ENCODE results near the gene SLC39A2. TPM values are rescaled to one million over a fixed set of nuclear protein-coding genes. Genes with fewer than 3 reads are reported as not detected.
"Not testable (repeated sequence)": the region's sequence is repeated elsewhere in the genome, so short reads cannot be mapped to it uniquely, and the experiment has no call there.

Gene SLC39A2
- total and polyA plus RNA-seq, 2 donors (not counting 3 experiments of a cell fraction or from before 2014, with no cell fraction given): 0.06 TPM; not detected in 1

DNA sequence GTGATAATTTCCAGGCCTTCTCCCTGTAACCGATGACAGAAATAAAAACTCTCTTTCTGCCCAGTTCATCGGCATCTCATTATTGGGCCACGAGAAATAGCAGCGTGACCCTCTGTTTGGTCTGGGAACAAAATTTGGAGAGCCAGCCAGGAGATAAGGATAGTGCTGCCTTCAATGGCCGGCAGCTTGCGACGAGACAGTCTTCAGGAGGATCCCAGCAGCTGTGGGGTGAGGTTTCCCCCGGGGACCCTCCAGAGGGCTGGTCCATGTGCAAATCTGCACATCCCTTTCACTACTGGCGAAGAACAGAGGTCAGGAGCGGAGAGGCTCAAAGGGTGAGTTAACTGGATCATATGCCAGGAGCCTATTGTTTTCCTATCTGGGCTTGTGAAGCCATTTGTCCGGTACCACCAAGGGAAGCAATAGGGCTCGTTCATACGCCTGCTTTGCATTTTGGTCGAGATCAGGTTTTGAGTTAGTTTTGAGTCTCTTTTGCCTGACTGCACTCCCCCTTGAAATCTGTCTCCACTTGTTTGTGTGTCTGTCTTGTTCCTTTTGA is 4.8 kb downstream of the SLC39A2 start:
- Histone ChIP-seq H3K9ac (replicated peaks; ENCODE audit: extremely low read depth, insufficient read depth, low read length) (no peak overlapping the region), H3K4me1 (ENCODE audit: control insufficient read depth, extremely low read depth, insufficient read depth, low read length) (no peaks in the 10 kb centered on the region), H3K27me3 (ENCODE audit: control insufficient read depth in 2 of 2, insufficient read depth in 2 of 2, low read length in 2 of 2) (no peaks in the 10 kb centered on the region), H3K27ac (ENCODE audit: insufficient read depth, low read depth, low read length) (no peak overlapping the region), H3K4me2 (ENCODE audit: insufficient read depth, low read length) (no peak overlapping the region), H3K9me3 (replicated peaks; ENCODE audit: control insufficient read depth, insufficient read depth, low read length) (no peaks in the 10 kb centered on the region), H3K9me1 (replicated peaks; ENCODE audit: control insufficient read depth, extremely low read depth, insufficient read depth, low read length) (no peaks in the 10 kb centered on the region), H3K4me3 (replicated peaks in 1 of 3; ENCODE audit: insufficient read depth in 1 of 3, low read depth in 1 of 3, low read length in 3 of 3) (no peak overlapping the region), H3K79me2 (ENCODE audit: control insufficient read depth, insufficient read depth, low read length) (no peaks in the 10 kb centered on the region), H2AFZ (ENCODE audit: low read depth, low read length) (no peak overlapping the region), H4K20me1 (replicated peaks; ENCODE audit: control insufficient read depth, extremely low read depth, insufficient read depth, low read length) (no peaks in the 10 kb centered on the region), H3K36me3 (ENCODE audit: control insufficient read depth in 2 of 2, extremely low read depth in 1 of 2, insufficient read depth in 2 of 2, low read length in 2 of 2) (no peaks in the 10 kb centered on the region)
- no TSS peak for BruUV-seq (replicated peaks)
- FAIRE-seq (no peak), DNase-seq (ENCODE audit: low read depth, low spot score) (no peak)
- dilution Hi-C loops (cut with MboI; ENCODE audit: extremely low pct_ligation_motif_present, low sequenced_read_pairs): no loop called here
- ChIA-PET CTCF (interaction anchor here (0.7 to 2.9 kb wide), 5 partner anchors 10 to 43 kb away, joined by 3 to 42 read pairs (median 5); no protein-coding TSS in a partner anchor), POLR2A (no interaction called here)
- no peak for TF ChIP-seq JUN (IDR thresholded peaks at IDR 0.05; ENCODE audit: borderline replicate concordance, insufficient read depth, insufficient read length, low read depth)
- TF ChIP-seq GATA2 (IDR thresholded peaks at IDR 0.05; ENCODE audit: insufficient read depth, insufficient read length, low read depth, low read length): no peak
- TF ChIP-seq POLR2A (IDR thresholded peaks at IDR 0.05; ENCODE audit: low read depth, low read length): no peak
- TF ChIP-seq MAX (IDR thresholded peaks at IDR 0.05; ENCODE audit: insufficient read depth, insufficient read length): no peak
- TF ChIP-seq FOS (IDR thresholded peaks at IDR 0.05; ENCODE audit: borderline replicate concordance, insufficient read depth, low read length): no peak
- no peak for TF ChIP-seq POLR2AphosphoS5 (IDR thresholded peaks at IDR 0.05; ENCODE audit: insufficient read depth, low read depth, low read length)
- TF ChIP-seq CTCF (IDR thresholded peaks at IDR 0.05; ENCODE audit: extremely low read depth in 1 of 2, insufficient read depth in 1 of 2, low read depth in 1 of 2, low read length in 2 of 2): no peak
- TF ChIP-seq MYC (IDR thresholded peaks at IDR 0.05; ENCODE audit: low read depth, low read length): no peak
- no peak for TF ChIP-seq EZH2 (IDR thresholded peaks at IDR 0.05; ENCODE audit: borderline replicate concordance, low read depth, low read length, severe bottlenecking)
- intact Hi-C loops (cut with micrococcal nuclease): no loop called here

- H2AFZ ChIP-seq (ENCODE audit: low read depth, low read length); H4K20me1 ChIP-seq (replicated peaks; ENCODE audit: control insufficient read depth, extremely low read depth, insufficient read depth, low read length); H3K4me2 ChIP-seq (ENCODE audit: insufficient read depth, low read length); H3K9ac ChIP-seq (replicated peaks; ENCODE audit: extremely low read depth, insufficient read depth, low read length); H3K9me3 ChIP-seq (replicated peaks; ENCODE audit: control insufficient read depth, insufficient read depth, low read length); dilution Hi-C loops (cut with MboI; ENCODE audit: extremely low pct_ligation_motif_present, low sequenced_read_pairs); H3K4me1 ChIP-seq (ENCODE audit: control insufficient read depth, extremely low read depth, insufficient read depth, low read length); DNase-seq (ENCODE audit: low read depth, low spot score); H3K9me1 ChIP-seq (replicated peaks; ENCODE audit: control insufficient read depth, extremely low read depth, insufficient read depth, low read length); H3K36me3 ChIP-seq (ENCODE audit: control insufficient read depth in 2 of 2, extremely low read depth in 1 of 2, insufficient read depth in 2 of 2, low read length in 2 of 2); POLR2A ChIA-PET; BruUV-seq (replicated peaks); intact Hi-C loops (cut with micrococcal nuclease); H3K79me2 ChIP-seq (ENCODE audit: control insufficient read depth, insufficient read depth, low read length); H3K27ac ChIP-seq (ENCODE audit: insufficient read depth, low read depth, low read length); CTCF ChIA-PET; H3K4me3 ChIP-seq (replicated peaks in 1 of 3; ENCODE audit: insufficient read depth in 1 of 3, low read depth in 1 of 3, low read length in 3 of 3); FAIRE-seq: not testable (repeated sequence)
- peaks cover 16 to 20% of the 10 kb centered on the region in 2 experiments for H3K27me3 ChIP-seq (ENCODE audit: control insufficient read depth in 2 of 2, insufficient read depth in 2 of 2, low read length in 2 of 2)
Measured at GRCh38 chr14:21009721-21010120, 10.6 kb downstream of the SLC39A2 start.
